Activated CD4-positive, alpha-beta memory T cell treated with anti-CD3 and anti-CD28 coated beads, Interleukin-2, amount 10 ng/mL, durations not matched to agents 7 days and 5 days (primary cell): ENCODE measurements around the gene ADK. TPM values are rescaled to one million over a fixed set of nuclear protein-coding genes. Genes with fewer than 3 reads are reported as not detected.
"Not testable (repeated sequence)": the region's sequence is repeated elsewhere in the genome, so short reads cannot be mapped to it uniquely, and the experiment has no call there.

Experiments
- CTCF ChIA-PET: fragments of 350-600 bp; sonication (Branson Sonifier 250); formaldehyde crosslinking; loops from one replicate; lab custom pipeline; 2021; ENCODE audit warnings: antibody characterized with exemption, inconsistent platforms; lab: Charles Lee
- POLR2A ChIA-PET: fragments of 350-600 bp; sonication (Branson Sonifier 250); formaldehyde crosslinking; loops from one replicate; lab custom pipeline; 2021; ENCODE audit warnings: antibody characterized with exemption; lab: Charles Lee
- DNase-seq: peaks from one replicate; pipeline ENCODE4 v3.0.0-alpha.2; 2020
- H3K27ac Mint-ChIP-seq: one replicate; pipeline ENCODE4 v1.8.0; 2021; ENCODE audit warnings: mild to moderate bottlenecking, mixed read lengths
- H3K27me3 Mint-ChIP-seq: one replicate; pipeline ENCODE4 v1.8.0; 2021; ENCODE audit warnings: mixed read lengths
- H3K36me3 Mint-ChIP-seq: one replicate; pipeline ENCODE4 v1.8.0; 2021; ENCODE audit warnings: low read depth, mixed read lengths
- H3K4me1 Mint-ChIP-seq: one replicate; pipeline ENCODE4 v1.8.0; 2021; ENCODE audit warnings: mixed read lengths
- H3K4me3 Mint-ChIP-seq: one replicate; pipeline ENCODE4 v1.8.0; 2021; ENCODE audit warnings: mild to moderate bottlenecking, mixed read lengths
- H3K9me3 Mint-ChIP-seq: one replicate; pipeline ENCODE4 v1.8.0; 2021; ENCODE audit warnings: mixed read lengths
- total RNA-seq, 2 experiments: library from RNA; stranded (reverse); gene quantifications; one replicate each; pipeline ENCODE4 v1.2.3, GENCODE V29; 2021

The ADK gene
- total RNA-seq, 2 experiments from 2014 or later = 29.3 to 31.8 TPM

DNA sequence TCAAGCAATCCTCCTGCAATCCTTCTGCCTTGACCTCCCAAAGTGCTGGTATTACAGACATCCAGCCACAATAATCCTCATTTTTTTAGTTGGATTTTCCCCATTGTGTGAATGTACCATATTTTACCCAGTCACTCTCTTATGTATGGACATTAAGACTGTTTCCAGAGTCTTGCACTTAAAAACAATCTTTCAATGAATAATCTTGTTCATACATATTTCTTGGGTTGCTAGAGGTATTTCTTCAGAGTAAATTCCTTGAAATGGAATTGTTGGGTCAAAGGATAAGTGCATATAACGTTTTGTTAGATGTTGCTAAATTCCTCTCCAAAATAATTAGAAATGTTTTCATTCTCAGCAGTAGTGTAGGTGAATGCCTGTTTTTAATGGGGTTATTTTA lies 392.3 kb downstream of the ADK start:
- Mint-ChIP-seq H3K36me3 (peaks cover 2% of the 10 kb centered on the region), H3K27me3 (no peaks in the 10 kb centered on the region), H3K4me1 (peaks cover 4% of the 10 kb centered on the region), H3K4me3 (no peak overlapping the region), H3K9me3 (no peaks in the 10 kb centered on the region), H3K27ac (no peak overlapping the region)
- ChIA-PET CTCF (no interaction called here), POLR2A (no interaction called here)
- DNase-seq = no peak

- H3K27ac Mint-ChIP-seq = no peak overlapping the region
- H3K27me3 Mint-ChIP-seq = no peaks in the 10 kb centered on the region
- ChIA-PET CTCF (no interaction called here), POLR2A (interaction anchor here (0.5 kb wide), 1 partner anchor 764 kb away, joined by 3 read pairs; no protein-coding TSS in a partner anchor)
- DNase-seq = no peak
- no peak overlapping the region for H3K4me3 Mint-ChIP-seq
- peaks cover 2% of the 10 kb centered on the region for H3K36me3 Mint-ChIP-seq
- no peaks in the 10 kb centered on the region for H3K9me3 Mint-ChIP-seq
- H3K4me1 Mint-ChIP-seq = peaks cover 4% of the 10 kb centered on the region
These were observed 393.1 kb downstream of the ADK start for GRCh38 chr10:74544106-74544505.

DNA sequence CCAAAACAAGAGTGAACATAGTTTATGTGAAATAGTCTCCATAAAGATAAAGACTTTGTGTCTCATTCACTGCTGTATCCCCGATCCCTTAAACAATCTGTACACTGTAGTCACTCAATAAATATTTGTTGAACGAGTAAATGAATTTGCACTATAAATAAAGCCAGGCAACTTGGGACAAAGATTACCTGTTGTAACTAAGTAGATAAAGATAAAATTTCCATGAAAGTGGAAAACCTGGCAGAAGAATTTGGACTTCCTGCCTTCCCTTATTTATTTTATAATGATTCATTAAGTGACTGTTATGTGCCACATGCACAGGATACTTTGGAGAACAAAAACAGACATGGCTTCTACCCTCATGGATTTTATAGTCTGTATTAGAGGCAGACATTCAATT lies 397.7 kb downstream of the ADK start:
- Mint-ChIP-seq H3K36me3 (peaks cover 6% of the 10 kb centered on the region), H3K9me3 (no peaks in the 10 kb centered on the region), H3K4me3 (no peak overlapping the region), H3K27ac (no peak overlapping the region), H3K27me3 (no peaks in the 10 kb centered on the region), H3K4me1 (peaks cover 4% of the 10 kb centered on the region)
- POLR2A ChIA-PET = no interaction called here
- CTCF ChIA-PET = no interaction called here
- DNase-seq = no peak

DNA sequence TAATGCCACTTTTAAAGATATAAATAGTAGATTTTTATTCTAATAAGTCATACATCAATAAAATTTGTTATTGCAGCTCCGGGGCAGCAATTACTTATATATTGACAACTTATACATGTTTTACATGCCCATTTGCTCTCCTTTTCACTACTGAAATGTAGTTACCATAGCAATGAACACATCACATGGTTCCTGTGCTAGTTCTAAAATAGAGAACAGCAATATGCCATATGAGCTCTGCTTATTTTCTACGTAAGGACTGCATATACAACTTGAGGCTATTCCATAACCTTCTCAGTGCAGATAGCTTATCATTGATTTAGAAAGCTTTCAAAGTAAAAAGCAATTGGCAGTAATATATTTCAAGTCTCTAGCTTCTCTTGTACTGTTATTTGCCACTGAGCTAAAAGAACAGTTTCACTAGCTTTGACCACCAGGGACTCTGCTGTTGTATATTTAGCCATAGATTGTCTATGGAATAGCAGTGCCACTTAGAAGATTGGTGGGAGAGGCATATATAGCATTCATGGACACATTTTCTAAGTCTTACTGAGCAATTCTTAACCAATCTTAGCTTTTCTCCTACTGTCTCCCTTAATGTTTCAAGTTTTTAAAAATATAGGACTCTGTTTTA lies 405.2 kb downstream of the ADK start:
- no peaks in the 10 kb centered on the region for H3K36me3 Mint-ChIP-seq
- CTCF ChIA-PET = interaction anchor here (0.6 kb wide), 1 partner anchor 596 kb away, joined by 3 read pairs; no protein-coding TSS in a partner anchor

GRCh38 chr10:74557098-74557497 lies 406.1 kb downstream of the ADK start:
- H3K27me3 Mint-ChIP-seq = no peaks in the 10 kb centered on the region
- ChIA-PET POLR2A (no interaction called here), CTCF (no interaction called here)
- no peaks in the 10 kb centered on the region for H3K4me1 Mint-ChIP-seq
- H3K4me3 Mint-ChIP-seq = no peak overlapping the region
- H3K36me3 Mint-ChIP-seq = no peaks in the 10 kb centered on the region
- H3K27ac Mint-ChIP-seq = no peak overlapping the region
- DNase-seq = no peak
- no peaks in the 10 kb centered on the region for H3K9me3 Mint-ChIP-seq

More for the DNA sequence above, 405.2 kb downstream of the ADK start:
- no peaks in the 10 kb centered on the region for H3K4me1 Mint-ChIP-seq
- POLR2A ChIA-PET = no interaction called here
- H3K27ac Mint-ChIP-seq = no peak overlapping the region
- DNase-seq = no peak
- H3K9me3 Mint-ChIP-seq = no peaks in the 10 kb centered on the region
- no peak overlapping the region for H3K4me3 Mint-ChIP-seq
- no peaks in the 10 kb centered on the region for H3K27me3 Mint-ChIP-seq

DNA sequence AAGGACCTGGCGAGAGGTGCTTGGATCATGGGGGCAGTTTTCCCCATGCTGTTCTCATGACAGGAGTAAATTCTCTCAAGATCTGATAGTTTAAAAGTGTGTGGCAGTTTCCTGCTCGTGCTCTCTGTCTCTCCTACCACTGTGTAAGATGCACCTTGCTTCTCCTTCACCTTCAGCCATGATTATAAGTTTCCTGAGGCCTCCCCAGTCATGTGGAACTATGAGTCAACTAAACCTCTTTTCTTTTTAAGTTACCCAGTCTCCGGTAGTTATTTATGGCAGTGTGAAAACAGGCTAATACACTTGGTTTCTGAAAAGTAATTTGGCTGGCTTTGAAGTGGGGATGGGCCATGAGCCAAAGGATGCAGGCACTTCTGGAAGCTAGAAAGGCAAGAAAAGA lies 407.4 kb downstream of the ADK start:
- Mint-ChIP-seq H3K36me3 (no peaks in the 10 kb centered on the region), H3K9me3 (no peaks in the 10 kb centered on the region), H3K27me3 (no peaks in the 10 kb centered on the region), H3K27ac (no peak overlapping the region), H3K4me3 (no peak overlapping the region), H3K4me1 (no peaks in the 10 kb centered on the region)
- POLR2A ChIA-PET = no interaction called here
- CTCF ChIA-PET = no interaction called here
- no peak for DNase-seq

DNA sequence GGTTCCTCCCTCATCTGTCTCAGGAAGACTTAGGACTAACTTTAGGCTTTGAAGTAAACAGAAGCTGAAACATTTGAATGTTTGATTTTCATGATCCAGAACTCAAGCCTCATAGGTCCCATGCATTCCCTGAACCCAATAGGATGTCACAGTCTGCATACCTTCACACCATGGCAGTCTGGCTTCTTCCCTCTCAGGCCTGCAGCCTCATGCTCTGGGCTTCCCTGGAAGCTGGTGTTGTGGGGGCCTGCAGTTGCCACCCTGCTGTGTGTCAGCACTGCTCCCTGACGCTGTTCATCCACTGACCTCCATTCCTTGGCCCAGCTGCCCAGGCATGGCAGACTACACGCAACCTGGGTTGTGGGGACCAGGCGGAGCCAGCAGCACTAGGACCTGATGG lies 407.9 kb downstream of the ADK start:
- no peak for DNase-seq
- CTCF ChIA-PET = no interaction called here
- Mint-ChIP-seq H3K27me3 (no peaks in the 10 kb centered on the region), H3K4me3 (no peak overlapping the region), H3K27ac (no peak overlapping the region), H3K4me1 (no peaks in the 10 kb centered on the region), H3K36me3 (no peaks in the 10 kb centered on the region), H3K9me3 (no peaks in the 10 kb centered on the region)
- POLR2A ChIA-PET = no interaction called here

DNA sequence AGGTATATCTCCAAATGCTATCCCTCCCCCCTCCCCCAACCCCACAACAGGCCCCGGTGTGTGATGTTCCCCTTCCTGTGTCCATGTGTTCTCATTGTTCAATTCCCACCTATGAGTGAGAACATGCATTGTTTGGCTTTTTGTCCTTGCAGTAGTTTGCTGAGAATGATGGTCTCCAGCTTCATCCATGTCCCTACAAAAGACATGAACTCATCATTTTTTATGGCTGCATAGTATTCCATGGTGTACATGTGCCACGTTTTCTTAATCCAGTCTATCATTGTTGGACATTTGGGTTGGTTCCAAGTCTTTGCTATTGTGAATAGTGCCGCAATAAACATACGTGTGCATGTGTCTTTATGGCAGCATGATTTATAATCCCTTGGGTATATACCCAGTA lies 417.9 kb downstream of the ADK start:
- DNase-seq, H3K4me3 Mint-ChIP-seq, H3K4me1 Mint-ChIP-seq, H3K9me3 Mint-ChIP-seq, POLR2A ChIA-PET, H3K27ac Mint-ChIP-seq, H3K27me3 Mint-ChIP-seq, CTCF ChIA-PET: not testable (repeated sequence)
- H3K36me3 Mint-ChIP-seq = peaks cover 20% of the 10 kb centered on the region

GRCh38 chr10:74573497-74573896 lies 422.5 kb downstream of the ADK start:
- H3K27me3 Mint-ChIP-seq, H3K9me3 Mint-ChIP-seq, H3K4me3 Mint-ChIP-seq, DNase-seq, H3K4me1 Mint-ChIP-seq, H3K27ac Mint-ChIP-seq, CTCF ChIA-PET, POLR2A ChIA-PET: not testable (repeated sequence)
- peaks cover 28% of the 10 kb centered on the region for H3K36me3 Mint-ChIP-seq

GRCh38 chr10:74575191-74575720 lies 424.2 kb downstream of the ADK start:
- ChIA-PET CTCF (no interaction called here), POLR2A (no interaction called here)
- DNase-seq = no peak
- Mint-ChIP-seq H3K9me3 (peaks cover 2% of the 10 kb centered on the region), H3K4me1 (peaks cover 4% of the 10 kb centered on the region), H3K4me3 (no peak overlapping the region), H3K27ac (no peak overlapping the region), H3K27me3 (no peaks in the 10 kb centered on the region), H3K36me3 (peaks cover 20% of the 10 kb centered on the region)

- peaks cover 4% of the 10 kb centered on the region for H3K4me1 Mint-ChIP-seq
- CTCF ChIA-PET = no interaction called here
These were observed 424.9 kb downstream of the ADK start for GRCh38 chr10:74575912-74576311.

GRCh38 chr10:74576586-74576985 lies 425.6 kb downstream of the ADK start:
- no peak overlapping the region for H3K4me3 Mint-ChIP-seq
- ChIA-PET CTCF (no interaction called here), POLR2A (no interaction called here)
- peaks cover 7% of the 10 kb centered on the region for H3K9me3 Mint-ChIP-seq
- H3K27ac Mint-ChIP-seq = no peak overlapping the region
- no peak for DNase-seq
- peaks cover 25% of the 10 kb centered on the region for H3K36me3 Mint-ChIP-seq
- peaks cover 4% of the 10 kb centered on the region for H3K4me1 Mint-ChIP-seq
- H3K27me3 Mint-ChIP-seq = no peaks in the 10 kb centered on the region

More at GRCh38 chr10:74575912-74576311, 424.9 kb downstream of the ADK start:
- POLR2A ChIA-PET = no interaction called here
- Mint-ChIP-seq H3K9me3 (peaks cover 7% of the 10 kb centered on the region), H3K27me3 (no peaks in the 10 kb centered on the region), H3K4me3 (no peak overlapping the region), H3K36me3 (peaks cover 25% of the 10 kb centered on the region), H3K27ac (no peak overlapping the region)
- no peak for DNase-seq

DNA sequence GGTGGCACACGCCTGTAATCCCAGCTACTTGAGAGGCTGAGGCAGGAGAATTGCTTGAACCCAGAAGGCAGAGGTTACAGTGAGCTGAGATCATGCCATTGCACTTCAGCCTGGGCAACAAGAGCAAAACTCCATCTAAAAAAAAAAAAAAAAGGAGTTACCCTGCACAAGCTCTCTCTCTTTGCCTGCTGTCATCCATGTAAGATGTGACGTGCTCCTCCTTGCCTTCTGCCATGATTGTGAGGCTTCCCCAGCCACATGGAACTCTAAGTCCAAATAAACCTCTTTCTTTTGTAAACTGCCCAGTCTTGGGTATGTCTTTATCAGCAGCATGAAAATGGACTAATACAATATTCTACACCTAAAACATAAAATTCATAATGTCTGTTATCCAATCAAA lies 429.4 kb downstream of the ADK start:
- H3K27ac Mint-ChIP-seq, H3K4me3 Mint-ChIP-seq, DNase-seq, H3K36me3 Mint-ChIP-seq, H3K27me3 Mint-ChIP-seq, H3K9me3 Mint-ChIP-seq, POLR2A ChIA-PET, CTCF ChIA-PET: not testable (repeated sequence)
- peaks cover 19% of the 10 kb centered on the region for H3K4me1 Mint-ChIP-seq

- DNase-seq = no peak
- Mint-ChIP-seq H3K4me1 (peaks cover 38% of the 10 kb centered on the region), H3K27ac (no peak overlapping the region), H3K9me3 (peaks cover 5% of the 10 kb centered on the region), H3K36me3 (peaks cover 9% of the 10 kb centered on the region), H3K4me3 (no peak overlapping the region), H3K27me3 (no peaks in the 10 kb centered on the region)
- POLR2A ChIA-PET = interaction anchor here (1.2 kb wide), 1 partner anchor 155 kb away, joined by 3 read pairs; no protein-coding TSS in a partner anchor
- CTCF ChIA-PET = no interaction called here
These were observed 431.5 kb downstream of the ADK start for GRCh38 chr10:74582566-74582965.
